Liver (tissue), 3 donors: Measurements from ENCODE around the gene CXorf65.

Experiments
- CTCF ChIP-seq: fragments of 150-350 bp; IDR thresholded peaks from 2 replicates; pipeline ENCODE4 v1.5.1; 2017; ENCODE audit warnings: improper control_type of control experiment, low read depth, low read length; ENCODE audit not compliant: missing input control
- EGR1 ChIP-seq, 2 donors: IDR thresholded peaks; 2 replicates each; pipeline ENCODE4 v1.6.1; 2016 to 2018; ENCODE audit warnings: antibody characterized with exemption in 2 of 2, low read depth in 2 of 2
- FOXA1 ChIP-seq: IDR thresholded peaks from 2 replicates; pipeline ENCODE4 v1.6.1; 2016; ENCODE audit warnings: antibody characterized with exemption
- FOXA2 ChIP-seq: IDR thresholded peaks from 2 replicates; pipeline ENCODE4 v1.6.1; 2016; ENCODE audit warnings: antibody characterized with exemption
- GABPA ChIP-seq, 2 donors: IDR thresholded peaks in 1 of 2; conservative IDR thresholded peaks in 1 of 2; 2 replicates each; pipeline ENCODE4 v1.6.1; 2016; ENCODE audit warnings: antibody characterized with exemption in 2 of 2, mild to moderate bottlenecking in 1 of 2, moderate library complexity in 1 of 2
- JUND ChIP-seq, 2 donors: IDR thresholded peaks; 2 replicates each; pipeline ENCODE4 v1.6.1; 2016; ENCODE audit warnings: antibody characterized with exemption in 2 of 2
- MAX ChIP-seq: IDR thresholded peaks from 2 replicates; pipeline ENCODE4 v1.6.1; 2016; ENCODE audit warnings: antibody characterized with exemption
- RAD21 ChIP-seq, 2 donors: IDR thresholded peaks; 2 replicates each; pipeline ENCODE4 v1.6.1; 2016; ENCODE audit warnings: antibody characterized with exemption in 2 of 2, mild to moderate bottlenecking in 2 of 2
- REST ChIP-seq: IDR thresholded peaks from 2 replicates; pipeline ENCODE4 v1.6.1; 2016; ENCODE audit warnings: antibody characterized with exemption, mild to moderate bottlenecking
- RXRA ChIP-seq, 2 donors: IDR thresholded peaks; 2 replicates each; pipeline ENCODE4 v1.6.1; 2017 to 2018; ENCODE audit warnings: antibody characterized with exemption in 2 of 2, mild to moderate bottlenecking in 1 of 2
- SP1 ChIP-seq: IDR thresholded peaks from 2 replicates; pipeline ENCODE4 v1.6.1; 2018; ENCODE audit warnings: antibody characterized with exemption, mild to moderate bottlenecking
- TAF1 ChIP-seq: conservative IDR thresholded peaks from 2 replicates; pipeline ENCODE4 v1.6.1; 2016; ENCODE audit warnings: antibody characterized with exemption, mild to moderate bottlenecking
- YY1 ChIP-seq: IDR thresholded peaks from 2 replicates; pipeline ENCODE4 v1.6.1; 2016; ENCODE audit warnings: antibody characterized with exemption, mild to moderate bottlenecking
- ZBTB33 ChIP-seq: IDR thresholded peaks from 2 replicates; pipeline ENCODE4 v1.6.1; 2016; ENCODE audit warnings: antibody characterized with exemption
- donor health status: healthy.
- donor health status: healthy.

- no peak for TF ChIP-seq CTCF
- no peak for TF ChIP-seq ZBTB33
- TF ChIP-seq MAX, result no peak
- TF ChIP-seq GABPA (IDR thresholded peaks at IDR 0.05 in 1 of 2, conservative IDR thresholded peaks at IDR 0.05 in 1 of 2), result no peak
- no peak for TF ChIP-seq REST
- no peak for TF ChIP-seq RXRA (IDR thresholded peaks at IDR 0.05)
- TF ChIP-seq EGR1 (IDR thresholded peaks at IDR 0.05; ENCODE audit: low read depth in 2 of 2), result no peak
- no peak for TF ChIP-seq SP1
- TF ChIP-seq TAF1, result no peak
- no peak for TF ChIP-seq FOXA1
- TF ChIP-seq JUND (IDR thresholded peaks at IDR 0.05), result no peak
- no peak for TF ChIP-seq FOXA2
- TF ChIP-seq RAD21 (IDR thresholded peaks at IDR 0.05), result no peak
- TF ChIP-seq YY1, result no peak
Measured at GRCh38 chrX:71082822-71083221, 23.7 kb downstream of the CXorf65 start.
